ENCODE measurements around the gene USP35.

Gene USP35

GRCh38 chr11:78164471-78164870, 24.2 kb upstream of the USP35 start:
- no peak for DNase-seq (ENCODE audit: low read depth)
- no peak overlapping the region for H3K4me3 ChIP-seq (ENCODE audit: low read depth, low read length)
- TF ChIP-seq MYC (IDR thresholded peaks at IDR 0.05; ENCODE audit: low read depth, low read length) (no peak), CTCF (IDR thresholded peaks at IDR 0.05; ENCODE audit: low read depth, low read length) (no peak), MAX (IDR thresholded peaks at IDR 0.05; ENCODE audit: low read depth, low read length) (no peak)

GRCh38 chr11:78166855-78167469, 21.8 kb upstream of the USP35 start:
- TF ChIP-seq CTCF (IDR thresholded peaks at IDR 0.05; ENCODE audit: low read depth, low read length): no peak
- TF ChIP-seq MYC (IDR thresholded peaks at IDR 0.05; ENCODE audit: low read depth, low read length): no peak
- TF ChIP-seq POLR2A (IDR thresholded peaks at IDR 0.05; ENCODE audit: extremely low read depth, insufficient read length): no peak
- TF ChIP-seq MAX (IDR thresholded peaks at IDR 0.05; ENCODE audit: low read depth, low read length): no peak
- H3K4me3 ChIP-seq (ENCODE audit: low read depth, low read length): no peak overlapping the region
- no peak for DNase-seq (ENCODE audit: low read depth)

GRCh38 chr11:78168539-78169477, 19.9 kb upstream of the USP35 start:
- TF ChIP-seq CTCF (IDR thresholded peaks at IDR 0.05; ENCODE audit: low read depth, low read length) (no peak), MAX (IDR thresholded peaks at IDR 0.05; ENCODE audit: low read depth, low read length) (no peak), POLR2A (IDR thresholded peaks at IDR 0.05; ENCODE audit: extremely low read depth, insufficient read length) (no peak), MYC (IDR thresholded peaks at IDR 0.05; ENCODE audit: low read depth, low read length) (no peak)

GRCh38 chr11:78170413-78170812, 18.3 kb upstream of the USP35 start:
- TF ChIP-seq POLR2A (IDR thresholded peaks at IDR 0.05; ENCODE audit: extremely low read depth, insufficient read length) (no peak), CTCF (IDR thresholded peaks at IDR 0.05; ENCODE audit: low read depth, low read length) (no peak), MAX (IDR thresholded peaks at IDR 0.05; ENCODE audit: low read depth, low read length) (no peak), MYC (IDR thresholded peaks at IDR 0.05; ENCODE audit: low read depth, low read length) (no peak)
- H3K4me3 ChIP-seq (ENCODE audit: low read depth, low read length): no peak overlapping the region
- DNase-seq (ENCODE audit: low read depth): no peak

More at GRCh38 chr11:78168539-78169477, 19.9 kb upstream of the USP35 start:
- peak; percentile 35 for DNase-seq (ENCODE audit: low read depth)
- H3K4me3 ChIP-seq (ENCODE audit: low read depth, low read length): no peak overlapping the region

GRCh38 chr11:78170874-78171549, 17.7 kb upstream of the USP35 start:
- TF ChIP-seq POLR2A (IDR thresholded peaks at IDR 0.05; ENCODE audit: extremely low read depth, insufficient read length) (no peak), MAX (IDR thresholded peaks at IDR 0.05; ENCODE audit: low read depth, low read length) (no peak), MYC (IDR thresholded peaks at IDR 0.05; ENCODE audit: low read depth, low read length) (no peak), CTCF (IDR thresholded peaks at IDR 0.05; ENCODE audit: low read depth, low read length) (no peak)
- no peak for DNase-seq (ENCODE audit: low read depth)
- H3K4me3 ChIP-seq (ENCODE audit: low read depth, low read length): no peak overlapping the region

Measured in NB4 (cell line).